ENCODE measurements around the gene LRRC2. TPM values are rescaled to one million over a fixed set of nuclear protein-coding genes. Genes with fewer than 3 reads are reported as not detected.

LRRC2 gene
- total RNA-seq, 1 experiment from 2014 or later = 2.6 TPM

DNA sequence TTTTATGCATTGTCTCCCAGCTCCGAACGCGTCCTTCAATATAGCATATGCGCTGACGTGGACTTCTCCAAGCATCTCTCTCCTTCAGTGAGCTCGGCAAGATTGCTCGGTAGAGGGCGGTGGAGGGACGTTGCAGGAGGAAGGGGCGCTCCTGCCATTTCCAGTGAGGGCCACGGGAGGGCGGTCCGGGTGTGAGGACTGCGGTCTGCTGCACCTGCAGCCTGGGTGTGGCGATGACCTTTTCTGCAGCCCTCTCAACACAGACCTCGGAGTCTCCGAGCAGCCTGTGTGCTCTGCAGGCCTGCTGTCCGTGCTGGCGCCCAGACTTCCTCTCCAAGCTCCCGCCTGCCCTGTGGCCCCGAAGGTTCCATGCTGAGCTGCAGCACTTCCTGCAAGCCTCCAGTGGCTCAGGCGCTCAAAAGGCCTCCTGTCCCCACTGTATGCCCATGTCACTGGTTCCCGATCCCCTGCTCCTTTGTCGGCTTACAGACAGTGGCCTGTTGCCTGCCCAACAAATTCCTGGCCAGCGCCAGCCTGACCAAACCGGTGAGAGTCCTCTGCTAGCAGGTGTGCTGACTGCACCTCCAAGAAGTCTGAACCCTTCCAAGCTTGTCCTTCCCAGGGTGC is 77.3 kb downstream of the LRRC2 start:
- no peak overlapping the region for H2BK20ac ChIP-seq (ENCODE audit: low read depth, low read length, poor library complexity, severe bottlenecking)
- H4K8ac ChIP-seq (replicated peaks; ENCODE audit: insufficient read length, low read depth, low read length) = no peak overlapping the region
- H3K9me3 Mint-ChIP-seq = peaks cover 9 to 10% of the 10 kb centered on the region in 2 experiments
- H3T11ph ChIP-seq (ENCODE audit: low read length) = no peak overlapping the region
- no peak overlapping the region for H3K4me2 ChIP-seq (ENCODE audit: insufficient read depth, insufficient read length, low read length)
- WGBS (ENCODE audit: extremely low coverage, insufficient read length, low lambda C conversion rate) = no CpG with 5 or more reads among the region's 26 CpGs
- no peak overlapping the region for H3K9ac ChIP-seq (ENCODE audit: extremely low read depth, insufficient read length, low read length)
- no peak overlapping the region for H4K91ac ChIP-seq (ENCODE audit: insufficient read length, low read depth, low read length)
- H3K27me3 ChIP-seq (ENCODE audit: insufficient read depth, low read length) = no peaks in the 10 kb centered on the region; the same call in 1 of the 2 replicates
- H3K56ac ChIP-seq (ENCODE audit: insufficient read length, low read depth, low read length) = no peak overlapping the region
- peaks cover 8 to 10% (median 8%) of the 10 kb centered on the region in 3 experiments for H3K36me3 Mint-ChIP-seq (ENCODE audit: insufficient read depth in 1 of 3, low read depth in 3 of 3)
- peak; percentile 97 for DNase-seq
- H2AFZ ChIP-seq (ENCODE audit: low read length) = no peak overlapping the region
- H4K20me1 ChIP-seq (ENCODE audit: control insufficient read depth, insufficient read depth, insufficient read length) = no peaks in the 10 kb centered on the region
- peak overlapping the region in 1 of 3 experiments; percentile 24; a peak in 2 of 7 replicates for H3K27ac Mint-ChIP-seq
- peak overlapping the region in 1 of 2 experiments; percentile 41; a peak in 2 of 5 replicates for H3K4me3 Mint-ChIP-seq
- no peak overlapping the region for H3K23ac ChIP-seq (ENCODE audit: insufficient read length, low read depth, low read length)
- H4K5ac ChIP-seq (ENCODE audit: insufficient read length, low read depth, low read length) = no peak overlapping the region
- no peaks in the 10 kb centered on the region for H3K79me1 ChIP-seq (ENCODE audit: insufficient read depth, low read depth, low read length, poor library complexity, severe bottlenecking)
- H3K4me1 ChIP-seq (ENCODE audit: insufficient read depth, low read length) = no peaks in the 10 kb centered on the region
- TF ChIP-seq CTCF (conservative IDR thresholded peaks at IDR 0.05) = peak; percentile 100
- no peak overlapping the region for H3K4ac ChIP-seq (ENCODE audit: low read depth, low read length)
- no peak overlapping the region for H2BK5ac ChIP-seq (ENCODE audit: insufficient read length, low read length)
- H3K27ac ChIP-seq (ENCODE audit: insufficient read length, low read depth, low read length) = no peak overlapping the region
- H2AK5ac ChIP-seq (ENCODE audit: insufficient read length, low read length) = no peak overlapping the region
- no peak overlapping the region for H3K14ac ChIP-seq (ENCODE audit: insufficient read depth, low read length)
- no peaks in the 10 kb centered on the region for H3K23me2 ChIP-seq (ENCODE audit: insufficient read length, low read depth, low read length, poor library complexity, severe bottlenecking)
- peaks cover 8% of the 10 kb centered on the region; the same call in 1 of the 2 replicates for H3K27me3 Mint-ChIP-seq (ENCODE audit: low read depth)
- H3K4me1 Mint-ChIP-seq = peaks cover 22 to 23% of the 10 kb centered on the region in 2 experiments
- H2BK120ac ChIP-seq (ENCODE audit: low read depth, low read length, poor library complexity, severe bottlenecking) = no peak overlapping the region
- H2BK15ac ChIP-seq (ENCODE audit: low read depth, low read length) = no peak overlapping the region
- no peaks in the 10 kb centered on the region for H3K9me3 ChIP-seq (ENCODE audit: control insufficient read depth, low read depth, low read length)
- no peak overlapping the region for H2BK12ac ChIP-seq (ENCODE audit: insufficient read length, low read depth, low read length)
- no peaks in the 10 kb centered on the region for H3K79me2 ChIP-seq (ENCODE audit: insufficient read depth, low read length)
- no peak overlapping the region for H3K18ac ChIP-seq (ENCODE audit: insufficient read length, low read depth, low read length)
